Left hindlimb (tissue), 1 donor: ENCODE measurements around the gene CUX1.
"Not testable (repeated sequence)": the region's sequence is repeated elsewhere in the genome, so short reads cannot be mapped to it uniquely, and the experiment has no call there.

Experiments
- DNase-seq: peaks from one replicate; pipeline ENCODE4 v3.0.0-alpha.2; 2018

CUX1 gene

DNA sequence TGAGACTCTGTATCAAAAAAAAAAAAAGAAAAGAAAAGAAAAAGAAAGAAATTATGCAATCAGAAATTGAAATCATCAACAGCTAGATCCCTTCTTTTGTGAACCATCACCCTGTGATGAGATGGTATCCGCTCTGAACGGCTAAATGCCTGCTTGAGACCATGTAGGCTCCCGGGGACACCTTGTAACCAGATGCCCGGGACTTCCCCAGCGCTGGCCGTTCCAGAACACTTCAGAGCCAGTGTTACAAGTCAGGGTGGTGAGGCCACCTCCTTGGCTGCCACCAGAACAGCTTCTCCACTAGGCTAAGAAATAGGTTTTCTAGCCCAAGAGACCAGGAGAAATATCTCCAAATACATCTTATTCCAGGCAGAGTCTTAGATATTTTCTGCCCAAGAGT is 349.8 kb downstream of the CUX1 start:
- DNase-seq, result no peak

DNA sequence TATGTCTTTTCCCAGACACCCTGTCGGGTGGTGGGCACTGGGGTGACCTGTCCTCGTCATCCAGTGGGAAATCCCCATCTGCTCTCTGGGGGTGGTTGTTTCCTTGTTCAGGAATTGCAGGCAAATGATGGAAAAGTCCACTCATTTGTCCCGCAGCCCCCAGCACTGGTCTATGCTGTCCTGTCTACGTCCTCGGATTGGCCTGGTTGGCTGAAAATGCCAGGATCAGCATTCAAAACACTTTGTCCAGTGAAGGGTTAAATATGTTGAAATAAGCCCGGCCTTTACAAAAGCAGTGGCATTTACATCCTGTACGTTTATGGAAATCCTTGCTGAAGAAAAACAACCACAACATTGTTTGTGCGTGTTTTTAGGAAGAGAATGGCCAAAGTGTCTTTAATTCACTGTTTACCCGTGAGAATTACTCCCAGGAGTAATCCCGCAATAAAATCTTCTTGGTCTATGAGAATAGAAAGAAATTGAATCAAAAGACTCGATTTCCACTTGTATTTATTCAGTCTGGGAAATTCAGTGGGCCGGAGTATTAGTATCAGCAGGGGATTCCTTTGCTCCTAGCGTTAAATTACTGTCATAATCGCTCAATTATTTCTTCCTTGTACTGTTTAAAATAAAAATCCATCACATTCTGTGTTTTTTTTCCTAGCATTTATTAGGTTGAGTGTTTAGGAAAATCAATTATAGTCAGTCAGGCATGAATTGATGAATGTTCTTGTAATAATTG is 352.4 kb downstream of the CUX1 start:
- DNase-seq, result no peak

DNA sequence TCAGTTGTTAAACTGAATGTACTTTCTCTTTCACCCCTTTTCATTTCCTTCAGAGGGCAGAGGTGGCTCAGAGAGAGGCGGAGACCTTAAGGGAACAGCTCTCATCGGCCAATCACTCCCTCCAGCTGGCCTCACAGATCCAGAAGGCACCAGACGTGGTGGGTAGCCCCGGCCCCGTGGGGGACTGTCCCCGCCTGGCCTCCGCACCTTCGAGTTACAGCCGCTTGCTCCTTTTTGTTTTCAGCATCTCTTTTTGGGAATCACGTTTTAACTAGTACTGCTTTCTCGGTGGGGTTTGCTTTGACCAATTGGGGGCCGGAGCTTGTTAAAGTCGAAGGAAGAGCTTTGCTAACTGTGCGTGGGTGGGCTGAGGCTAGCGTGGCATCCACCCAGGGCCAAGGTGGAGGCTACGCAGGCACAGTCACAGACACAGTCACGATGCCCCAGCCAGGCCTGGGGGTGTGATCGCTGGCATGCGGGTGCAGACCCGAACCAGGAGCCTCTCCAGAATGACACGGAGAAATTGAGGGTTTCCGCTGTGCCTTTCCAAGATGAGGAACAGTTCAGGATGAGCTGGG is 353.1 kb downstream of the CUX1 start:
- DNase-seq, result no peak

DNA sequence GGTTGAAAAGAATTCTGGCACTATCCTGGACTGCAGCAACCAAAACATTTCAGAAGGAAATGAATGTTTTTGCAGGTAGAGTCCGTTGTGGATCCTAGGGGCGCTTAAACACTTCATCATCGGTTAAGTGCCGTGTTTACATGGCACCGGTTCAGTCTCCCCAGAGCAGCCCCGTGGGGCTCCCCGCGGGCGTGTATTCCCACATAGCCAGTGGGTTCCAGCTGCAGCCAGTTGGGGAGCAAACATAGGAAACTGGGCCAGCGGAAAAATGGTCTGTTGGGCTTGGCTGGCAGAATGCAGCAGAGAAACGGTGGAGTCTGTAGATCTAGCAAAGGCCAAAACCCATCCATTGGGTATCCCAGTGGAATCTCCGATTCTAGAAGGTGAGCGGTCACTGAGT is 356.2 kb downstream of the CUX1 start:
- DNase-seq, result no peak

- DNase-seq, result no peak
These were observed 358.2 kb downstream of the CUX1 start for GRCh38 chr7:102175423-102176170.

GRCh38 chr7:102178410-102178809 is 361.0 kb downstream of the CUX1 start:
- no peak for DNase-seq

DNA sequence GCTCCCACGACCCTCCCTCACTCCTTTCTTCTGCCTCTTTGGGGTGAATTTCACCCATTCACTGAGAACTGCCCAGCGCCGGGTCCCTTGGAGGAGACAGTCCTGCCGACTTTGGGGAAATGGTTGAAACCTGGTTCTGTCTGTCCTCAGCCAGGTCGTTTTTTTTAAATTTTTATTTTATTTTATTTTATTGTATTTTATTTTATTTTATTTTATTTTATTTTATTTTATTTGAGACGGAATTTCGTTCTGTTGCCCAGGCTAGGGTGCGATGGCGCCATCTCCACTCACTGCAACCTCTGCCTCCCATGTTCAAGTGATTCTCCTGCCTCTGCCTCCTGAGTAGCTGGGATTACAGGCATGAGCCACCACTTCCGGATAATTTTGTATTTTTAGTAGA is 363.3 kb downstream of the CUX1 start:
- no peak for DNase-seq

- no peak for DNase-seq
These were observed 364.1 kb downstream of the CUX1 start for GRCh38 chr7:102181517-102181916.

DNA sequence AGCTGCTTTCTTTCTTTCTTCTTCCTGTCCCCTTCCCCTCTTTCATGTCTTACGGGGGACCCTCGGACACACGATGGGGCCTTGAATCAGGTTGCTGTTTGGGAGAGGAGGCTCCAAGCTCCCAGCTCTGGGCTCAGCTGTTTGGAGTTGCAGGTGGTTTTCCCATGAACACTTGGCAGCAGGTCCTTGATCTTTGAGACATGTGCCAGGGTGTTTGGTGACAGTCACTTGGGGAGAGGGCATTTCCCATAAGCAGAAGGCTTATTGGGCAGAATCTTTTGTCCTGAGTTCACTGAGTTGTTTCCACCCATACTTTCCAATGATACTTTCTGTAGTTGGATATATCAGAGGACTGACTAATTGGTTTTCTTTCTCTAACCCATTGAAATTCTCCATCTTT is 364.6 kb downstream of the CUX1 start:
- DNase-seq, result no peak

DNA sequence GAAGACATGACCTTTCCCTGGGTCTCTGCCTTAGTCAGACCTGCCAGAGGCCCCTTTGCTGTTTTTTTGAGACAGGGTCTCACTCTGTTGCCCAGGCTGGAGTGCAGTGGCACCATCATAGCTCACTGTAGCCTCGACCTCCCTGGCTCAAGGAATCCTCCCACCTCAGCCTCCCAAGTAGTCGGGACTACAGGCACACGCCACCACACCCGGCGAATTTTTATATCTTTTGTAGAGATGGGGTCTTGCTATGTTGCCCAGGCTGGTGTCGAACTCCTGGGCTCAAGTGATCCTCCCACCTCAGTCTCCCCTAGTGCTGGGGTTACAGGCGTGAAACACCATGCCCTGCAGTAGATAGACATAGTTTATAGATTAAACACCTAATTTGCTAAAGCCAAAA is 366.4 kb downstream of the CUX1 start:
- DNase-seq, result not testable (repeated sequence)

- DNase-seq, result no peak
These were observed 366.9 kb downstream of the CUX1 start for GRCh38 chr7:102184303-102184702.

GRCh38 chr7:102185796-102186195 is 368.4 kb downstream of the CUX1 start:
- DNase-seq, result no peak

GRCh38 chr7:102186306-102186705 is 368.9 kb downstream of the CUX1 start:
- DNase-seq, result no peak

DNA sequence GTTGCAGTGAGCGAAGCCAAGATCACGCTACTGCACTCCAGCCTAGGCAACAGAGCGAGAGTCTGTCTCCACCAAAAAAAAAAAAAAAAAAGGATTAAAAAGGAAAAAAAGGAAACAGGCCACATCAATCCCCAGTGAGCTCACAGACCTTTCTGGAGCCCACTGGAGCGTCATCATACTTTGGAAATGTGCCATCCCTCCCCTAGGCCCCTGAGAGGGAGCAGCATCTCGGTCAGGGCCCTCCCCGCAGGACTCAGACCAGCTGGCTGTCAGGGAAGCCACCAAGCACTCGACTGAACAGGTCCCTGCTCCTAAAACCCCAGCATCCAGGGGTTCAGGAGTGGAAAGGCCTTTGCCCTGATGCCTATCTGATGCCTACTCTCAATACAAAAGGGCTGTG is 371.3 kb downstream of the CUX1 start:
- no peak for DNase-seq

GRCh38 chr7:102189756-102190155 is 372.3 kb downstream of the CUX1 start:
- no peak for DNase-seq

DNA sequence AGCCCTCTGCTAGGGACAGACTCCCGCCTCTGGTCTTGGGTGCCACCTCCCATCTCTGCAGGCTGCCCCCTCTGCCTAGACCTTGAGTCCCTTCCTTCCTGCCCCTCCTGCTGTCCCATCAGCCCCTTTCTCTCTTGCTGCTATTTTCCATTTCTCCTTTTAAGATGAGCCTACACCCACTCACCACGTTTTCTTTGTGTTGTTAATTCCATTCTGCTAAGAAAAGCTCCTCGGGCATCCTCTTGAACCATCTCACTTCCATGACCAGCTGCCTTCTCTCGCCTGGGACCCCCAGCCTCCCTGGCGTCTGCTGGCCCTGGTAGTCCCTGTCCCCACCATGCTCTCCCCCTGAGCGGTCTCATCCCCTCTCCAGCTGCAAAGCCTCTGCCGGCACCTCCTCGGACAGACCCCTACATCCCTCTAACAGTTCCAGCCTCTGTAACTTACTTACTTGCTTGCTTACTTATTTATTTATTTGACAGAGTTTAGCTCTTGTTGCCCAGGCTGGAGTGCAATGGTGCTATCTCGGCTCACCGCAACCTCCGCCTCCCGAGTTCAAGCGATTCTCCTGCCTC is 373.4 kb downstream of the CUX1 start:
- no peak for DNase-seq

DNA sequence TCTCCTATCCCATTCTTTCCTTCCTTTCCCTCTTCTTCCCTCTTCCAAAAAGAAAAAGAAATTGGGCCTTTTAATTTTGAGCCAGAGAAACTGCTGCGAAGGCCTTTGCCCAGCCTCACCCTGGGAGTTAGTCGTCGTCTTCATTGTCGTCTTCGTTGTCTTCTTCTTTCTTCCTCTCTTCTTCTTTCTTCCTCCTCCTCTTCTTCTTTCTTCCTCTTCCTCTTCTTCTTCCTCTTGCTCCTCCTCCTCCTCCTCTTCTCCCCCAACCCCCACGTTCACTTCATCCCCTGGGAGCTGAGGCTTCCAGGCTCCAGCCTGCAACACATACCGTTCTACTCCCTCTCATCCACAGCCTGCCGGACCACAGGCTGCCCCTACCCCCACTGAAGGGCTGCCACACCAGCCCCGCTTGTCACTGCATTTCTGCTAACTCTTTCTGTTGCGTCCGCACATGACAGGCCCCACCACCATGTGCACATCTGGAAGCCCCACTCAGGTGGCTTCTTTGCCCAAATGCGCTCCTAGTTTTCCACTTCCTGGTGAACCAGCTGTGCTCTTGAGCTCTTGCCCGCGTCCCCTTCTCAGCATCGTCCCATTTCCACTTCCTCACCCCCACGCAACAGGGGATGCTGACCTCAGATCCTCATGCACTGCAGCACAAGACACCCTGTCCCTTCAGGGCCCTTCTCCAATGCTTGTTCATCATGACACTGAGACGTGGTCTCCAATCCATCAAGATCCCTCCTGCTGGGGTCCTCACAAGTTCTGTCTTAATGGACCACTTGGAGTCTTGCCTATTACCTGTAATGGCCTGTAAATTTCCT is 374.3 kb downstream of the CUX1 start:
- no peak for DNase-seq

DNA sequence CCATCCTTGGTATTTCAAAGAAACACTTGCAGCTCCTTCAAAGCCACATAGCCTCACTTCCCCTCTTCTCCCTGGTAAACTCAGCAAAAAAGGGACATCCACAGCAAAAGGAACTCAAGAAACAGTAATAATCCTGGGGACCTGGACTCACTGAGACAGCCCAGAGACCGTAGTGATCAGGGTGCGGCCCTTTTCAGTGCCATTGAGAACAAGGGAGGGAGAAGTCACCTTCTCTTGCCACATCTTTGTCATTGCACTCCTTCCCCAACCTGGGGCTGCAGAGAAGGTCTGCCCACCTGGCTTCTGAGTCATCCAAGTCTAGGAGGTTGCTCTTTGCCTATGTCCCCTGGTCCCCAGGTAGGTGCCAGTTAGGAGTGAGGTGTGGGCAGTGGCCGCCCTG is 375.4 kb downstream of the CUX1 start:
- no peak for DNase-seq

DNA sequence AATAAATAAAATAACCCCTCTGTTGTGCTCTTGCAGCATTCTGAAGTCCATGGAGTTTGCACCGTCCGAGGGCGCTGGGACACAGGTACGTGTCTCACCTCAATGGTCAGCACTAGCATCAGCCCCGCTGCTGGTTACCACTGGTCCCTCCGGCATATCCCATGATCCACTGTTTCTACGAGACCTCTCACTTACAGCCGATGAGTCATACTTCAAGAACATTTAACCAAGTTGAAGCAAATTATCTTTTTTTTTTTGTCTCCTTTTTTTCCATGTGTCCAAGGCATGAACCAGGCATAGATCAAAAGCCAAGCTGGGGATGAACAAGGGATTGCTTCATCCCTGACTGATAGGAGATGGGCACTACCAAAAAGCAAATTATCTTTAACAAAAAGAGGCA is 376.4 kb downstream of the CUX1 start:
- no peak for DNase-seq

GRCh38 chr7:102195361-102195760 is 377.9 kb downstream of the CUX1 start:
- DNase-seq, result no peak

DNA sequence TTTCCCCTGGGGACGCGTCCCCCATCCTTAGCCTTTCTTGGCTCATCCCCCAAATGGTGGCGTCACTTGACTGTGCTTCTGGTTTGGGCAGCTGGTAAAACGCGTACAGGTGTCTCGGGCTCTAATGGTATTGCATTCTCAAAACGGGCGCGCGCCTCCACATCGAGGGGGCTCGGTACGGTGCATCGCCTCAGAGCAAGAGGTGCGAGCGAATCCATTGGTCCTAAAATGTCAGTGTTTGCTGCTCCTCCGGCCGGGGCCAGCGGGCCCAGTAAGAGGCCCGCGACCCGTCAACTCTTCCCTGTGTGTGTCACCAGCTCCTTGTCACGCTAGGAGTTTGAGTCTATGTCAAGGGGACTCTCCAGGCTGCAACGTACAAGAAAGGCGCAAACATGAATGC is 378.6 kb downstream of the CUX1 start:
- no peak for DNase-seq

DNA sequence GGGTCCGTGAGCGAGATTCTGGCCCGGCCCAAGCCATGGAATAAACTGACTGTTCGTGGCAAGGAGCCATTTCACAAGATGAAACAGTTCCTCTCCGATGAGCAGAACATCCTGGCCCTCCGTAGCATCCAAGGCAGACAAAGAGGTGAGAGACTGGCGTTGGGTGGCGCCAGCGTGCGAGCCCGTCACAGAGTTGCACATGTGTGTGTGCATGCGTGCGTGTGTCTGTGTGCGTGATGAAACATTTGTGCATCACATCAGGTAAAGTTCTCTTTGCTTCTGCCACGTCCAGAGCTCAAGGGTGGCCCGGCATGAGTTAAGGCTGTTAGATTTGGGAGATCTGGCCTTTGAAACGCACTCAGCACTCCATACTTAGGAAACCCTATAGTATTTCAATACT is 379.7 kb downstream of the CUX1 start:
- no peak for DNase-seq

- DNase-seq, result no peak
These were observed 380.2 kb downstream of the CUX1 start for GRCh38 chr7:102197599-102197998.
